Brain microvascular endothelial cell (primary cell): ENCODE results near the gene SLC3A2.

Experiments
- DNase-seq: peaks from one replicate; pipeline ENCODE4 v3.0.0-alpha.2; 2020
- H3K27ac ChIP-seq: fragments of 250-450 bp; sonication (Bioruptor Pico); 2 replicates; pipeline ENCODE4 v1.5.1; 2020; ENCODE audit warnings: mild to moderate bottlenecking, moderate library complexity
- H3K27me3 ChIP-seq: fragments of 250-450 bp; sonication (Bioruptor Pico); replicated peaks from 2 replicates; pipeline ENCODE4 v1.5.1; 2020; ENCODE audit warnings: mild to moderate bottlenecking
- H3K36me3 ChIP-seq: fragments of 250-450 bp; sonication (Bioruptor Pico); replicated peaks from 2 replicates; pipeline ENCODE4 v1.5.1; 2020; ENCODE audit warnings: mild to moderate bottlenecking
- H3K4me3 ChIP-seq: 2 replicates; pipeline ENCODE4 v1.5.1; 2011; ENCODE audit warnings: low read depth, mild to moderate bottlenecking, control low read depth, low read length, moderate library complexity
- CTCF ChIP-seq: IDR thresholded peaks from 2 replicates; pipeline ENCODE4 v1.5.1; 2011; ENCODE audit warnings: low read depth, mild to moderate bottlenecking, moderate library complexity, low read length, control low read depth, inconsistent platforms; ENCODE audit errors: missing control alignments
- in situ Hi-C: cut with HindIII; loops from 2 replicates; pipeline ENCODE4 v1.10.0; 2017; ENCODE audit warnings: low sequenced_read_pairs, low pct_ligation_motif_present

SLC3A2 gene

GRCh38 chr11:62883673-62884072, 3.0 kb downstream of the SLC3A2 start:
- in situ Hi-C loops: no loop called here
- Histone ChIP-seq H3K27ac (no peak overlapping the region), H3K36me3 (peaks cover 66% of the 10 kb centered on the region), H3K4me3 (peak overlapping the region; percentile 100), H3K27me3 (no peaks in the 10 kb centered on the region)
- DNase-seq: no peak
- no peak for TF ChIP-seq CTCF

- no peak for TF ChIP-seq CTCF
- H3K27me3 ChIP-seq: no peaks in the 10 kb centered on the region
- in situ Hi-C loops: no loop called here
- no peak for DNase-seq
- H3K27ac ChIP-seq: no peak overlapping the region
- peaks cover 79% of the 10 kb centered on the region for H3K36me3 ChIP-seq
- H3K4me3 ChIP-seq: peak overlapping the region; percentile 6
These were observed 4.5 kb downstream of the SLC3A2 start for GRCh38 chr11:62885137-62885750.

GRCh38 chr11:62888406-62888805, 7.7 kb downstream of the SLC3A2 start:
- Histone ChIP-seq H3K36me3 (peaks cover 62% of the 10 kb centered on the region), H3K27ac (no peak overlapping the region), H3K4me3 (no peak overlapping the region), H3K27me3 (no peaks in the 10 kb centered on the region)
- no peak for TF ChIP-seq CTCF
- no peak for DNase-seq
- in situ Hi-C loops: no loop called here

- in situ Hi-C loops: no loop called here
- Histone ChIP-seq H3K27me3 (no peaks in the 10 kb centered on the region), H3K4me3 (no peak overlapping the region), H3K36me3 (peaks cover 55% of the 10 kb centered on the region), H3K27ac (no peak overlapping the region)
- DNase-seq: no peak
- TF ChIP-seq CTCF: no peak
These were observed 8.4 kb downstream of the SLC3A2 start for GRCh38 chr11:62889126-62889483.

GRCh38 chr11:62889484-62890437, 9.1 kb downstream of the SLC3A2 start:
- TF ChIP-seq CTCF: no peak
- no peak for DNase-seq
- peaks cover 50% of the 10 kb centered on the region for H3K36me3 ChIP-seq
- H3K27me3 ChIP-seq: no peaks in the 10 kb centered on the region
- in situ Hi-C loops: no loop called here
- H3K4me3 ChIP-seq: no peak overlapping the region
- no peak overlapping the region for H3K27ac ChIP-seq
